GM12878 (cell line): Measurements from ENCODE around the gene GDF11. TPM values are rescaled to one million over a fixed set of nuclear protein-coding genes. Genes with fewer than 3 reads are reported as not detected.

Experiments
- ATAC-seq: fragments of 200-7000 bp; cut with Tn5 transposase; 3 replicates; pipeline ENCODE4 v1.9.1; 2020; ENCODE audit warnings: mild to moderate bottlenecking, moderate library complexity
- BruUV-seq: library from RNA; stranded (reverse); fragments of 400-500 nt; replicated peaks from 2 replicates; lab custom pipeline; 2021; lab: Mats Ljungman, UMichigan
- CTCF ChIA-PET: fragments of 300-600 bp; sonication (Branson Sonifier 250); formaldehyde crosslinking; extraction: SDS; loops from one replicate; lab custom pipeline; 2021; ENCODE audit warnings: inconsistent platforms; lab: Yijun Ruan, JAX
- POLR2A ChIA-PET: fragments of 350-600 bp; formaldehyde crosslinking; extraction: SDS; loops from one replicate; lab custom pipeline; 2021; ENCODE audit warnings: inconsistent platforms; lab: Charles Lee
- RAD21 ChIA-PET: fragments of 300-600 bp; sonication (Branson Sonifier 250); formaldehyde crosslinking; loops from one replicate; lab custom pipeline; 2023; ENCODE audit warnings: antibody characterized with exemption; ENCODE audit not compliant: unreplicated experiment; lab: Charles Lee
- SMC1A ChIA-PET: fragments of 300-600 bp; sonication (Branson Sonifier 250); formaldehyde crosslinking; loops from one replicate; lab custom pipeline; 2023; ENCODE audit not compliant: unreplicated experiment, uncharacterized antibody; lab: Charles Lee
- DNase-seq: peaks from one replicate; pipeline ENCODE4 v3.0.0-alpha.2; 2011; ENCODE audit warnings: low read depth, low spot score
- FAIRE-seq: peaks from 3 replicates; lab custom pipeline; 2011; peaks lifted over from hg19 to GRCh38; lab: Jason Lieb, UNC
- H2AFZ ChIP-seq: 2 replicates; pipeline ENCODE4 v1.6.0; 2011; ENCODE audit warnings: low read depth, low read length, control low read depth; ENCODE audit not compliant: control insufficient read depth
- H3K27ac ChIP-seq: 2 replicates; pipeline ENCODE4 v1.5.1; 2011; ENCODE audit warnings: control low read depth; ENCODE audit not compliant: control insufficient read depth, insufficient read depth
- H3K27me3 ChIP-seq, 2 experiments: replicated peaks in 1 of 2; 2 replicates each; pipeline versions ENCODE4 v1.6.0 to v1.6.1; 2011; ENCODE audit warnings: low read length in 1 of 2; ENCODE audit not compliant: control insufficient read depth in 2 of 2, insufficient read depth in 2 of 2
- H3K36me3 ChIP-seq, 2 experiments: 2 replicates each; pipeline ENCODE4 v1.5.1; 2011; ENCODE audit warnings: low read length in 1 of 2; ENCODE audit not compliant: control insufficient read depth in 2 of 2, insufficient read depth in 2 of 2
- H3K4me1 ChIP-seq: 2 replicates; pipeline ENCODE4 v1.6.1; 2011; ENCODE audit warnings: mild to moderate bottlenecking, low read length, moderate library complexity, mixed read lengths; ENCODE audit not compliant: control insufficient read depth, insufficient read depth
- H3K4me2 ChIP-seq: 2 replicates; pipeline ENCODE4 v1.6.0; 2011; ENCODE audit warnings: control low read depth; ENCODE audit not compliant: control insufficient read depth, insufficient read depth
- H3K4me3 ChIP-seq: fragments of 200-600 bp; sonication (generic); 2 replicates; pipeline ENCODE4 v1.5.1; 2016
- H3K79me2 ChIP-seq: 2 replicates; pipeline ENCODE4 v1.6.0; 2011; ENCODE audit warnings: low read length; ENCODE audit not compliant: control insufficient read depth, insufficient read depth
- H3K9ac ChIP-seq: 2 replicates; pipeline ENCODE4 v1.8.0; 2011; ENCODE audit warnings: low read length, control low read depth, mixed read lengths; ENCODE audit not compliant: control insufficient read depth, insufficient read depth
- H3K9me3 ChIP-seq: replicated peaks from 3 replicates; pipeline ENCODE4 v1.5.1; 2011; ENCODE audit warnings: mild to moderate bottlenecking, low read length; ENCODE audit not compliant: control insufficient read depth, insufficient read depth
- H4K20me1 ChIP-seq: 2 replicates; pipeline ENCODE4 v1.6.0; 2011; ENCODE audit not compliant: control insufficient read depth, insufficient read depth
- ATF3 ChIP-seq: IDR thresholded peaks from 2 replicates; pipeline ENCODE4 v1.6.1; 2011; ENCODE audit warnings: low read depth, mild to moderate bottlenecking, low read length, moderate library complexity, borderline replicate concordance; ENCODE audit errors: extremely low read depth
- CREM ChIP-seq: IDR thresholded peaks from 2 replicates; pipeline ENCODE4 v1.6.1; 2014; ENCODE audit warnings: antibody characterized with exemption, low read depth
- EGR1 ChIP-seq, 2 experiments: IDR thresholded peaks; 1 replicate in 1 of 2; 2 replicates in 1 of 2; pipeline ENCODE4 v1.6.1; 2011 to 2012; ENCODE audit warnings: low read depth in 2 of 2, low read length in 2 of 2, borderline replicate concordance in 1 of 2, mild to moderate bottlenecking in 1 of 2, moderate library complexity in 1 of 2
- ETV6 ChIP-seq, 2 experiments: fragments of 450-650 bp in 1 of 2; IDR thresholded peaks in 1 of 2; conservative IDR thresholded peaks in 1 of 2; 2 replicates each; pipeline ENCODE4 v1.6.1; 2014; ENCODE audit warnings: antibody characterized with exemption in 1 of 2, borderline replicate concordance in 1 of 2, low read depth in 1 of 2, mild to moderate bottlenecking in 1 of 2, moderate library complexity in 1 of 2
- HSF1 ChIP-seq: fragments of 150-350 bp; IDR thresholded peaks from 2 replicates; pipeline ENCODE4 v1.6.1; 2014; ENCODE audit warnings: mild to moderate bottlenecking, low read depth, low read length
- NFIC ChIP-seq: IDR thresholded peaks from 2 replicates; pipeline ENCODE4 v1.6.1; 2012; ENCODE audit warnings: low read depth, mild to moderate bottlenecking, inconsistent platforms, low read length, moderate library complexity
- NFXL1 ChIP-seq: fragments of 450-650 bp; IDR thresholded peaks from 2 replicates; pipeline ENCODE4 v1.6.1; 2017; ENCODE audit warnings: antibody characterized with exemption, mild to moderate bottlenecking, borderline replicate concordance
- PBX3 ChIP-seq: IDR thresholded peaks from 2 replicates; pipeline ENCODE4 v1.6.1; 2011; ENCODE audit warnings: mild to moderate bottlenecking, low read depth, low read length, moderate library complexity; ENCODE audit not compliant: insufficient replicate concordance
- POLR2A ChIP-seq: IDR thresholded peaks from 2 replicates; pipeline ENCODE4 v1.6.1; 2011; ENCODE audit warnings: low read depth, mild to moderate bottlenecking, low read length
- POLR2AphosphoS5 ChIP-seq: IDR thresholded peaks from 2 replicates; pipeline ENCODE4 v1.6.1; 2011; ENCODE audit warnings: mild to moderate bottlenecking, low read length, inconsistent platforms
- POU2F2 ChIP-seq: IDR thresholded peaks from 3 replicates; pipeline ENCODE4 v1.6.1; 2011; ENCODE audit warnings: low read depth, mild to moderate bottlenecking, low read length, borderline replicate concordance
- TAF1 ChIP-seq: IDR thresholded peaks from 2 replicates; pipeline ENCODE4 v1.6.1; 2011; ENCODE audit warnings: mild to moderate bottlenecking, low read depth, low read length, borderline replicate concordance
- ZBTB33 ChIP-seq: fragments of 450-650 bp; IDR thresholded peaks from 2 replicates; pipeline ENCODE4 v1.6.1; 2017; ENCODE audit warnings: mild to moderate bottlenecking
- ZNF24 ChIP-seq: fragments of 450-650 bp; IDR thresholded peaks from 2 replicates; pipeline ENCODE4 v1.6.1; 2017; ENCODE audit warnings: antibody characterized with exemption, mild to moderate bottlenecking
- WGBS: methylation state at CpG from one replicate; pipeline ENCODE4 v1.1.6; 2016; ENCODE audit warnings: low lambda C conversion rate; ENCODE audit not compliant: insufficient replicate concordance, insufficient coverage; ENCODE audit errors: missing lambda C conversion rate; 5-methylcytosine and 5-hydroxymethylcytosine counted together
- in situ Hi-C: fragments of 300-500 bp; cut with MboI; formaldehyde crosslinking; loops from 9 replicates; pipeline ENCODE4 v1.14.3; 2018; ENCODE audit warnings: mixed read lengths
- intact Hi-C: fragments of 100-400 bp; cut with micrococcal nuclease; formaldehyde crosslinking; loops from one replicate; pipeline ENCODE4 v1.14.2; 2022; ENCODE audit not compliant: unreplicated experiment
- polyA plus RNA-seq, 11 experiments: library from polyadenylated mRNA; depleted of rRNA in 4 of 11; unstranded in 6 of 11; stranded (reverse) in 5 of 11; fragments of >200 nt; fragmentation: Nextera tagmentation in 4 of 11; fragmentation: Illumina TruSeq in 1 of 11; extraction: Ambion mirVana in 4 of 11; extraction: Trizol in 1 of 11; gene quantifications; 1 replicate in 1 of 11; 2 replicates in 10 of 11; pipeline versions ENCODE4 v1.2.1 to v1.2.3, GENCODE V29; 2011 to 2016; ENCODE audit warnings: inconsistent platforms in 2 of 11, missing spikeins in 2 of 11, low read depth in 1 of 11
- total RNA-seq, 4 experiments: library from RNA; depleted of rRNA in 3 of 4; stranded (reverse); fragments of >200 nt in 3 of 4; fragmentation: Illumina TruSeq in 1 of 4; extraction: Trizol in 1 of 4; gene quantifications; 2 replicates each; pipeline versions ENCODE4 v1.2.1 to v1.2.3, GENCODE V29; 2013 to 2021
- TF ChIP-seq, protein P1 (sequence below): IDR thresholded peaks from 2 replicates; pipeline ENCODE4 v1.6.1; 2012; ENCODE audit warnings: mild to moderate bottlenecking, low read depth, low read length

The GDF11 gene
- total and polyA plus RNA-seq, 10 of the 15 experiments (the other 5 are each of a cell fraction or from before 2014, with no cell fraction given) = 0.83 to 15.4 (median 4.3) TPM

DNA sequence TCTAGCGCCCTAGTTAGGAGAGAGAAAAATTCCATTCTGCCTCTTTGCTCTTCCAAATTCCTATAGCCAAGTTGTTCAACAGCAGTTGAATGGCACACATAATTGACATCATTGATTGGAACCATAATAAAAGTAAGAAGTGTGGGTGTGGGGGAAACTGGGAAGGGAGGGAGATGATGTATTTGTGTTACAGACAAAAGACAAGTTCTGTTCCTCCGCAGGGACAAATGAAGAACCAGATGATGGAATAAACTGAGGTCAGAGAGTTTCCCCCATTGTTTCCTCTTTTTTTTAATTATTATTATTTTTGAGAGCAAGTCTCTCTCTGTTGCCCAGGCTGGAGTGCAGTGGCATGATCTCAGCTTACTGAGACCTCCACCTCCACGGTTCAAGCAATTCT is 34.9 kb downstream of the GDF11 start:
- Histone ChIP-seq H3K4me2 (no peak overlapping the region), H4K20me1 (no peaks in the 10 kb centered on the region), H3K9ac (no peak overlapping the region), H3K36me3 (peaks cover 3 to 32% of the 10 kb centered on the region in 2 experiments), H3K4me1 (peaks cover 5% of the 10 kb centered on the region; the same call in 1 of the 2 replicates), H3K4me3 (no peak overlapping the region), H3K27me3 (no peaks in the 10 kb centered on the region), H2AFZ (no peak overlapping the region), H3K79me2 (no peaks in the 10 kb centered on the region; the same call in 1 of the 2 replicates), H3K9me3 (no peaks in the 10 kb centered on the region), H3K27ac (no peak overlapping the region)
- ChIA-PET POLR2A (no interaction called here), RAD21 (no interaction called here), SMC1A (no interaction called here), CTCF (no interaction called here)
- DNase-seq (no peak), ATAC-seq (no peak), FAIRE-seq (no peak)
- 100% methylated on average over 3 of the region's 3 CpGs for WGBS
- in situ Hi-C loops (no loop called here), intact Hi-C loops (no loop called here)
- no TSS peak for BruUV-seq
- TF ChIP-seq NFXL1 (no peak), TAF1 (no peak), CREM (no peak), ZBTB33 (no peak), ETV6 (conservative IDR thresholded peaks at IDR 0.05 in 1 of 2, IDR thresholded peaks at IDR 0.05 in 1 of 2; ENCODE audit: borderline replicate concordance in 1 of 2, low read depth in 1 of 2) (no peak), POLR2AphosphoS5 (no peak), POU2F2 (no peak), HSF1 (no peak), ATF3 (no peak), PBX3 (no peak), ZNF24 (no peak), EGR1 (IDR thresholded peaks at IDR 0.05; ENCODE audit: borderline replicate concordance in 1 of 2, low read depth in 2 of 2, low read length in 2 of 2) (no peak), NFIC (no peak), POLR2A (no peak)
- TF ChIP-seq, protein P1, sequence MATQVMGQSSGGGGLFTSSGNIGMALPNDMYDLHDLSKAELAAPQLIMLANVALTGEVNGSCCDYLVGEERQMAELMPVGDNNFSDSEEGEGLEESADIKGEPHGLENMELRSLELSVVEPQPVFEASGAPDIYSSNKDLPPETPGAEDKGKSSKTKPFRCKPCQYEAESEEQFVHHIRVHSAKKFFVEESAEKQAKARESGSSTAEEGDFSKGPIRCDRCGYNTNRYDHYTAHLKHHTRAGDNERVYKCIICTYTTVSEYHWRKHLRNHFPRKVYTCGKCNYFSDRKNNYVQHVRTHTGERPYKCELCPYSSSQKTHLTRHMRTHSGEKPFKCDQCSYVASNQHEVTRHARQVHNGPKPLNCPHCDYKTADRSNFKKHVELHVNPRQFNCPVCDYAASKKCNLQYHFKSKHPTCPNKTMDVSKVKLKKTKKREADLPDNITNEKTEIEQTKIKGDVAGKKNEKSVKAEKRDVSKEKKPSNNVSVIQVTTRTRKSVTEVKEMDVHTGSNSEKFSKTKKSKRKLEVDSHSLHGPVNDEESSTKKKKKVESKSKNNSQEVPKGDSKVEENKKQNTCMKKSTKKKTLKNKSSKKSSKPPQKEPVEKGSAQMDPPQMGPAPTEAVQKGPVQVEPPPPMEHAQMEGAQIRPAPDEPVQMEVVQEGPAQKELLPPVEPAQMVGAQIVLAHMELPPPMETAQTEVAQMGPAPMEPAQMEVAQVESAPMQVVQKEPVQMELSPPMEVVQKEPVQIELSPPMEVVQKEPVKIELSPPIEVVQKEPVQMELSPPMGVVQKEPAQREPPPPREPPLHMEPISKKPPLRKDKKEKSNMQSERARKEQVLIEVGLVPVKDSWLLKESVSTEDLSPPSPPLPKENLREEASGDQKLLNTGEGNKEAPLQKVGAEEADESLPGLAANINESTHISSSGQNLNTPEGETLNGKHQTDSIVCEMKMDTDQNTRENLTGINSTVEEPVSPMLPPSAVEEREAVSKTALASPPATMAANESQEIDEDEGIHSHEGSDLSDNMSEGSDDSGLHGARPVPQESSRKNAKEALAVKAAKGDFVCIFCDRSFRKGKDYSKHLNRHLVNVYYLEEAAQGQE = no peak
